ENCODE measurements around the gene ANO4. TPM values are rescaled to one million over a fixed set of nuclear protein-coding genes. Genes with fewer than 3 reads are reported as not detected.

The ANO4 gene
- 1.7 TPM for total RNA-seq

DNA sequence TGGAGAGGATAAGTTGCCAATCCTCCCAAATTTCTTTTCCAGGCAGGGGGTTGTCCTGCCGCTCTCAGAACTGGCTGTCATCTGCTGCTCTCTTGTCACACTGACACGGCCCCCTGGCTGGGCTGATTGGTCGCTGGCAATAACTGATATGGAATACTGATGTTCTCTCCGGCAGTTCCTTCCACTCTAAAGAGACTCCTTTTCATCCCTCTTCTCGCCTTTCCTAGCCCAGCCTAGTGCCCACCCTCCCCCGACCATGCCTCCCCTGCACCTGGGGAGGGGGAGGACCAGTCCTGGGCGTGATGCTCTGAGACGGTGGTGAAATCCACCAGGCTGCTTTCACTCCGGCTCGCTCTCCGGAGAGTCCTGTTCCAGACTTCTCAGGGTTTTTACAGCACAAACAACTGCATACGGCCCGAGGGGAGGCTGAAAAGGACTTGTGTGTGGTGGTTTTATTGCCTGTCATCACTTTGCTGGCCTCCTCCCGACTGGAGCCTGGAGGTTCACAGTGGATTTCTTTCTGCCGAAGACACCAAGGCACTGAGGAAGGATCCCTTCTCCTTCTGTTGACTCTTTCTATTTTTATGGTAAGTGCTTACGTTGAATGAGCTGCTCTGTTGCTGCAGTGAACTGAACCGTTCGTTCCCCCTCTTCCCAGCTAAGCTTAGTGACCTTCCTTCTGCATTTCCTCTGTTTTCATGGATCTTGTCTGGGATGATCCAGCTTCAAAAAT, at the start of gene ANO4:
ANO4 (plus strand) TSS at position 336 of the 733 bp plus-strand sequence. CDS start 107,010 bp downstream, outside the sequence.
- DNase-seq (ENCODE audit: low spot score), result no peak
- ATAC-seq, result no peak
- intact Hi-C loops (cut with DNase I), result no loop called here

DNA sequence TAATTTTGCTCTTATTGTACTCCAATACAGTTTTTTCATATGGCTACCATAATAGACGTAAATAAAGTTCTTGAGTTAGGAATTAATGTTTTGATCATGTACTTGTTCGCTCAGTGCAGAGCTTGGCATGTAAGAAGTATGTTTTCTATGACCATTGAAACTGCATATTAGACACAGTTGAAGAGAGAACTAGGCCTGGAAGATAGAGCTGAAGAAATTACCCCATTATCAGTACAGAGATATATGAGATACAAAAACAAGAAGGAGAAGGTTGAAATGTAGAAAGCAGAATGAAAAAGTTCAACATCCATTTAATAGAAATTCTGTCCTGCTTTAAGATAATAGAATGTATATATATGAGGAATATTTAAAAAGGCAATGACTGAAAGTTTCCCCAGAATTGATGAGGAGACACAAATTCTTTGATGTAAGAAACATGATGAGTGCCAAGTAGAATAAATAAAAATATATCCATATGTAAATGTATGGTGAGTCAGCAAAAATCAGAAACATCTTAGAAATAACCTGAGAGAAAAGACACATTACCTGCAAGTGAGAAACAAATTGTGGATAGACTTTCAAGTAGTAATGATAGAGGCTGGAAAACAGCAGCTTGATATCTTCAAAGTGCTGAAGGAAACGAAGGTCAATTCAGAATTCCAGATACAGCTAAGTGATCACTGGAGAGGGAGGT, 49.1 kb upstream of the ANO4 start:
- intact Hi-C loops (cut with DNase I), result no loop called here
- ATAC-seq, result no peak
- DNase-seq (ENCODE audit: low spot score), result no peak

DNA sequence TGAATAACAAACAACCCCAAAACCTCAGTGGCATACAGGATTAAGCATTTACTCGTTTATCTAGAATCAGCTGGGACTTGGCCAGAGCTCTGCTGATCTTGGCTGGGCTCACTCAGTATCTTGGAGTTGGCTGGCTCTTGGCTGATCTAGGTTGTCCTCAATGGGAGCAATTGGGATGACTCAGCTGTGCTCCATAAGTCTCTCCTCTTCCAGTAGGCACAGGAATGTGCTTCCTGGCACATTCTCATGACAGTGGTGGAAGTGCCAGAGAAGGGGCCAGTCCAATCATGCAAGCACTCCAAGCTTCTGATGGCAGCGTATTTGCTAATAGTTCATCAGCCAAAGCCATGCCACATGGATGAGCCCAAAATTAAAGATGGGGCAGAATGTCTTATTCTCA, 41.7 kb upstream of the ANO4 start:
- DNase-seq (ENCODE audit: low spot score), result no peak
- ATAC-seq, result no peak
- intact Hi-C loops (cut with DNase I), result no loop called here

DNA sequence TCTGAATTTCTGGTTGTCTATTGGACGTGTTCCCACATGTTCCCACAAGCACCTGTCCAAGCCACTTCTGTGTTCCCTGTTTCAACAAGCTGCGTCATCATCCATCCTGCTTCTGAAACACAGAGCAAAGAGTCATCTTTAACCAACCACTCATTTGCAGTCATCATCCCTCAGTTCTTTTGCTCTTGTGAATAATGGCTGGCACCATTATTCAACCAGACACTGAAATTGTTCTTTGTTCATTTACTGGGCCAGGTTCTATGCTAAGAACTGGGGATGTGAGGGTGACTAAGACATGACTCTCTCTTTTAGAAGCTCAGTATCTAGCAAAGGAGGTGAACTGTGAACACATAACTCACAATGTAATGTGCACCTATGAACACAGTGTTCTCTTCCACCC, 40.7 kb upstream of the ANO4 start:
- ATAC-seq, result no peak
- no peak for DNase-seq (ENCODE audit: low spot score)
- intact Hi-C loops (cut with DNase I), result no loop called here

DNA sequence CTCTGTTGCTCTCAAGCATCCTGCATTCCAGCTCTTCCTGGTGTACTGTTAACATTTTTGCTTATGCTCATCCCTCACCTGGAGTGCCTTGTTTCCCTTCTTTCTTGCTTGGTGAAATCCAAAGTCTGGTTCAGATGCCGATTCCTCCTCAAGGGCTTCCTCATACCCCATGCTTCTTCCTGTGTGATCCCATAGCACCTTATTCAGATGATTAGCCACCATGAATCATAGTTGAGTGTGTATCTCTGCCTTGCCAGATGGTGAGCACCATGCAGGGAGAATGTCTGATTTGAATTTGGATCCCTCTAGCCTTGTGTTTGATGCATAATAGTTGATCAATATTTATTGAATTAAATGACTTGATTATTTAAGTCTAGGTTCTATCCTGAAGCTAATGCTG, 39.4 kb upstream of the ANO4 start:
- intact Hi-C loops (cut with DNase I), result no loop called here
- DNase-seq (ENCODE audit: low spot score), result no peak
- no peak for ATAC-seq

DNA sequence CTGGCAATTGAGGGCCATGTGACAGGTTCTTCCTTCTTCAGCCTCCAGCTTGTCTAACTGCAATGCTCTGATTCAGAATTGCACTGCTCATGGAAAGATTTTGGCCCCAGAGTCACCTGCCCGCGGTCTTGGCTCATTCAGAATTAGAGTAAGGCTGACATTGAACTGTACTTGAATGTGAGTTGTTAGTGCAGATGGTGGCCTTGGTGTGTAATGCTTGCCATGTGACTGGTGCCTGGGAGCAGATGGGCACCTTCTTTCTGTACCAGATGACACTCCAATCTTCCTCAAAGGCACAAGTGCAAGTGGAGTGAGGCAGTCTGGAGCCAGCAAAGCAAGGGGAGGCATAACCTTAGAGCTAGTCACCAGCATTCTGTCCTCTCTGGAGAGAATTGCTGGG, 36.5 kb upstream of the ANO4 start:
- intact Hi-C loops (cut with DNase I), result no loop called here
- ATAC-seq, result no peak
- DNase-seq (ENCODE audit: low spot score), result no peak

DNA sequence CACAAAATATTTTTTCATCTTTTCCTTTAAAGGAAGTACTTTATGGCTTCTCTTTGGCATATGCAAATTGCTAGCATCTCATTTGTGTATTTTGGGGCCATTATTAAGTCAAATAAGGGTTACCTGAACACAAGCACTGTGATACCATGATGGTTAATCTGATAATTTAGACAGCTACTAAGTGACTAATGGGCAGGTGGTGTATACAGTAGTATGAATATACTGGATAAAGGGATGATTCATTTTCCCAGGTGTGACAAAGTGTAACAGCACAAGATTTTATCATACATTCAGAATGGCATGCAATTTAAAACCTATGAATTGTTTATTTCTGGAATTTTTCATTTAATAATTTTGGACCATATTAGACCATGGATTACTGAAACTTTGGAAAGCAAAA, 27.2 kb upstream of the ANO4 start:
- ATAC-seq, result no peak
- intact Hi-C loops (cut with DNase I), result no loop called here
- no peak for DNase-seq (ENCODE audit: low spot score)

DNA sequence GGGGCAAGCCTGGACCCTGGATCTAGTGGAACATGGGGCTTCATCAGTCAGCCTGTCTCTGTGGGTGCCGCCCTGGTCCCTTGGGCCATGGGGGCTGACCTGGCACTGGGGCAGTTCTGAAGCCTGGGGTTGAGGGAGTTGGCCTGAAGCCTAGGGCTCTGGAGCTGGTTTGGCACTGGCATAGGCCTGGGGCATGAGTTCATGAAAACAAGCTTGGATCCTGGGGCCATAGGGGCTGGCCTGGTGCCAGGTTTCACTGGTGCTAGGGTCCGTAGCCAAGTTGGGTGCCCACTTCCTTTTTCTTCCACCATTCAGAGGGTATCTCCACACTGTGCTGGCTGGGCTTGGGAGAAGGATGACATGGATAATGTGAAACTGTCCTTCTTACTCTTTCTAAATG, 26.6 kb upstream of the ANO4 start:
- DNase-seq (ENCODE audit: low spot score), result no peak
- ATAC-seq, result no peak
- intact Hi-C loops (cut with DNase I), result no loop called here

DNA sequence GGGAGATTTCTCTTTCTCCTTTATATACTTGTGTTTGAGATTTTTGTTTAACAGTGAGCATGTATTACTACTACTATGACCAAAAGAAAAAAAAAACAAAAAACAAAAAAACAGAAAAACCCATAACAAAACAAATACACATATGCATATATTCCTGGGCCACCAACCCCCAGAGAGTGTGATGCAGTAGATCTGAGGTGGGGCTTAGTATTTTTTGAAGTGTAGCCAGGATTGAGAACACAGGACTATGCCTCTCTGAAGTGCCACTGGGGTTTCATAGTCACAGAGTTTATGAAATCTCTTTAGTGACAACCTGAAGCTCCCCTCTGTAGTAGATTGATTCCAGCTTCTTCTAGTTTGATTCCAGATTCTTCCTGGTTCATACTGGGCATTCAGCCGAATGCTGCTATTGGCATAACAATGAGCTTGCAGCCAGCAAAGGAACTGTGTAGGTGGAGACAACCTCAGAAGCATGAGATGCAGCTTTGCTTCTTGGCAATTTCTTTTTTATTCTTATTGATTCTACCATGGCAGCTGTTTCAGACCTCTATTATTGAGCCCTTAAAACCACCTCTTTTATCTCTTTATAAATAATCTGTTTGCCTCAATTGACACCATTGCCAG, 15.5 kb upstream of the ANO4 start:
- intact Hi-C loops (cut with DNase I), result no loop called here
- ATAC-seq (no peak), DNase-seq (ENCODE audit: low spot score) (no peak)

DNA sequence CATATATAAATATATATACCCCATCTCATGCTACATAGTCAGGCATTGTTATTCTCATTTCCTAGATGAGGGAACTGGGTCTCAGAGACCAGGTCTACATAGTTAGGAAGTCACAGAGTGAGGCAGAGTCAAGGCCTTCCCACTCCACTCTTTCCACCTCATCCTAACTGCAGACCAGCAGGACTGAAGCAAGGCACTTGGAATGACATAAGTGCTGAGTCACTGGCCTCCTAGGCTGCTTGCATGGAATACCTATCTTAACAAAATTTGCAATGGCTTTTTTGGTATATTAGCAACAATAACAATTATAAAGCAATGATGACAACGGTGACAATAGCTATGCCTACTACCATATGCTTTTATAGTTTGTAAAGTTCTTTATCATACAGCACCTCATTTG, 5.4 kb upstream of the ANO4 start:
- DNase-seq (ENCODE audit: low spot score) (no peak), ATAC-seq (no peak)
- intact Hi-C loops (cut with DNase I), result no loop called here

DNA sequence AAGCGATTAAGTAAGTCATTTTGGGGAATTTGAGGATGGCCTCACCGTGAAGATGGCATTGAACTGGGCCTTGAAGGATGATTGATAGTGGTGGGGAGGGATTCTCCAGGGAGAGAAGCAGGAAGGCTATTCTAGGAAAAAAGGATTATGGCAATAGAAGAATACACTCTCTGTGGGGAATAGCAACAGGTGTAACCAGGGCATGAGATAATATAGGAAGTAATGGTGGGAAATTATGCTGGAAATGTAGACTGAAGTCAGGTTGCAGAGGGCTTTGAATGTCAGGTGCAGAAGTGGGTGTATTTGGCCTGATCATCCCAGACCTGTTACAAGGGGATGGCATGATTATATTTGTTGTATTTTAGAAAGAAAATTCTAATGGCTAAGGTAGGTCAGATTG, 4.6 kb upstream of the ANO4 start:
- intact Hi-C loops (cut with DNase I), result no loop called here
- ATAC-seq (no peak), DNase-seq (ENCODE audit: low spot score) (no peak)

DNA sequence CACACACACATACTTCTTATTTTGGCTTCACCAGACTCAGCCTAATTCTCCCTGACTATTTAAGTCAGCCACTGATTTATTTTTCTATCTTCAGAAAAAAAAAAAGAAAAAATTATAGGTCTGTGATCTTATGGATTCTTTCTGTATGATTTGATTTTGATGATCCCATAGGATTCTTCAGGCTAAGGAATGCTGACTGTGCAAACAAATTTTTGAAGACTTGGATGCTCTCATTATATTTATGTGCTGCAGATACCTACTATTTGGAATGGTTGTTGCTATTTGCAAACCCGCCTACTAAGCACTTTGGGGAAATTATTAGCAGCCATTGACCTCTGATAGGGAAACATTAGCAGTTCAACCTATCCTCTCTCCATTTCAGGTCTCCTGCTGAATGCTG, 4.0 kb upstream of the ANO4 start:
- intact Hi-C loops (cut with DNase I), result no loop called here
- DNase-seq (ENCODE audit: low spot score) (no peak), ATAC-seq (no peak)

DNA sequence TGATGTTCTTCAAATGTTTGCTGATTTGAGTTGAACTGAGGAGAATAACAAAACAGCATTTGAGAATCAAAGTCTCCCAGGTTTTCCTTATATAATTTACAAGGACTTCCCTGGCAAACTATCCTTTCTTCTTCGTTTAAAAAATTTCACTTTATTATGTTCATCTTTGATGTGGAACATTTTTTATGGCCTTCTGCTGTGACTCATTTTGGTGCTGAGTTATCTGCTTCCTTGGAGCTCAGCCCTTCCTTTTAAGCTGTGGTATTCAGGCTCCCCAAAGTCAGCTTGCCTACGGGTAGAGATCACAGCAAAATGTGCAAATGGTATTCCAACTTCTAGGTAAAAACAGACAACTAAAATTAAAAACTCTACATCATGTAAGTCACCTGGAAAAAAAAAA, 1.4 kb upstream of the ANO4 start:
- intact Hi-C loops (cut with DNase I), result no loop called here
- DNase-seq (ENCODE audit: low spot score), result no peak
- no peak for ATAC-seq

DNA sequence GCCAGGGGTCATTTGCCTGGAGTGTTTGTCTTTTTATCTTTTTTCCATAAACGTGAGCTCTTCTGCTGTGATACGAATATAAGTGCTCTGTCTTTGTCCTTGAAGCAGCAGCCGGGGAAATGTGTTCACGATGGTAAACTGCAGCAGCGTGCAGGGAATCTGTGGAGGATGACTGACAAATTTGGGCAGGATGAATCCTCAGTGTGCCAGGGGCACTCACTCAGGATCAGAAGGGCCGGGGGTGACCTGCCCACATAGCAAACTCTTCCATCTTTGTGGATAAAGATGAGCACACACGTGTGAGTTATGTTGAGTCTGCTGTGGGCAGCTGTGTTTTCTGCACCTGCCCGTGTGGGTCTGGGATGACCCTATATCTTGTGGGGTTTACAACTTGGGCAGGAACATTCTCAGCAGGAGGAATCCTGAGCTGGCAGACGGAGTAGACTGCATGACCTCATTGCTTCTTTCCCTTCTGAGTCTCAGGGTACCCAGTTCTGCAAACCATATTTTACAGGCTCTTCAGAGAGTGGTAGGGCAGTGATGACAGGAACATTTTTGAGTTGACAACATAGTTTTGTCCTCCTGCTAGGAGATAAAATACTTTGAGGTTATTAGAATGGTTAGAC, 711 bp downstream of the ANO4 start:
- ATAC-seq (no peak), DNase-seq (ENCODE audit: low spot score) (no peak)
- intact Hi-C loops (cut with DNase I), result no loop called here

DNA sequence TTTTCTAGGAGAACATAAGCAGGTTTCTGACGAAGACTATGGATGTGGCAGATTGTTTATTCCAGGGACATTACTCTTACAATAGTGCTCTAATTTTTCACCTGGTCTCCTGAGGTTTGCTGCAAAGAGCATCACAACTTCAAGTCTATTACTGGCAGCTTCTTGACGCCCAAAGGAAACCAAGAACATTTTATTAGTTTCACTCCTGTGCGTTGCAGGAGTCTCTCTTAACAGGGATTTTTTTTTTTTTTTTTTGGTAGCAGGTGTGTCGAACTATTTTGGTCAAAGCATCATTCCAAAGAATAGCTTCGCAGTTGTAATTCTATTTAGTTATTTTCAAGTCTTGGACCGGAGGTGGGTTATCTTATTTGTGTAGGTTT, 1.2 kb downstream of the ANO4 start:
- DNase-seq (ENCODE audit: low spot score) (no peak), ATAC-seq (no peak)
- intact Hi-C loops (cut with DNase I), result no loop called here

DNA sequence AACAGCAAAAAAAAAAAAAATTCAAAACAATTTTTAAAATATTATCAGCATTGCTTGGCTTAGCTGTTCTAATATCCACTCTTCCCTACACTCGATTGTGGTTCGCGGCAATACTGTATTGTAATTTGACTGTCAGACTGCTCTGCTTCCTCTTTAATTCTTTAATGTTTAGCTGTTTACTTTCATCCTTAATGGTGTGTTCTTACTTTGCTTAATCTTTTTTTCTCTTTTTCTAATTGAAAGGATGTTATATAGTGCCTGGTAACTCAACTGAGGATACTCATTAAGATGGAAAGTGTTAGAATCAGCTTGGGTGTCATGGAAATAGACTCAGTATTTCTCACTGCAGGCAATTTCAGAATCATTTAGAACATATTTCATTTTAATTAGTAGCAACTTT, 2.0 kb downstream of the ANO4 start:
- no peak for ATAC-seq
- intact Hi-C loops (cut with DNase I), result no loop called here
- DNase-seq (ENCODE audit: low spot score), result no peak

DNA sequence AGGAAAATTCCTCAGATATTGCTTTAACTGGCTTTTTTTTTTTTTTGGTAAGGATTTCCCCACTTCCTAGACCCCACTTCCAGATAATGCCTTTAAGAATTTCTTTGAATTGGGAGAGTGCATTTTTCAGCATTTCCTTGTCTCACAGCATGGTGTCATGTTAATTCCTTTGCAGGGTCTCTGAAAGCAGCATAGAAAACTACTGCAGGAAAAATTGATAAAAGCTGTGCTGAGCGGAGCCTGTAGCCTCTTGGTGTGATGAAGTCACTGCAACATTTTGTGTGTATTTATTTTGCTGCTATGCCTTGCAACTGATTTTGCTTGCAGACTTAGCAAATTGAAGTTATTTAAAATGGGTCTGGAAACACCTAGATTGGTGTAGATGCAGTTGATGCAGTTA, 2.7 kb downstream of the ANO4 start:
- intact Hi-C loops (cut with DNase I), result no loop called here
- ATAC-seq (no peak), DNase-seq (ENCODE audit: low spot score) (no peak)

DNA sequence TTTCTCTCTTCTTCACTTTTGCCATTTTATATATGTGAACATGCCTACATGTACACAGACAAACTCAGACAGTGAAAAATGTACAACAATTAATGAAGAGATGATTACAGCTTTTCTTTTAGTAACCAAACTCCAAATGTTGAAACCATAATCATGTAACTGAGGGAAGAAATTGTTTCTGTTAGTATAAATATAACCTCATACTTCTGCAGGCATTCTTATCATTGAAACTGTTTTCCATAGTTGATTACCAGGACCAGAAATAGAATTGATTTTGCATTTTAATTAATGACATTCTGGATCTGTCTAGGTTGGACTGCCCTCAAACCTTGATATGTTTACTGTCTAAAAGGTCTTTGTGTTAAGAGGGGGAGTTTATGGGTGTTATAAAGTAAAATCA, 3.2 kb downstream of the ANO4 start:
- intact Hi-C loops (cut with DNase I), result no loop called here
- ATAC-seq (no peak), DNase-seq (ENCODE audit: low spot score) (no peak)

DNA sequence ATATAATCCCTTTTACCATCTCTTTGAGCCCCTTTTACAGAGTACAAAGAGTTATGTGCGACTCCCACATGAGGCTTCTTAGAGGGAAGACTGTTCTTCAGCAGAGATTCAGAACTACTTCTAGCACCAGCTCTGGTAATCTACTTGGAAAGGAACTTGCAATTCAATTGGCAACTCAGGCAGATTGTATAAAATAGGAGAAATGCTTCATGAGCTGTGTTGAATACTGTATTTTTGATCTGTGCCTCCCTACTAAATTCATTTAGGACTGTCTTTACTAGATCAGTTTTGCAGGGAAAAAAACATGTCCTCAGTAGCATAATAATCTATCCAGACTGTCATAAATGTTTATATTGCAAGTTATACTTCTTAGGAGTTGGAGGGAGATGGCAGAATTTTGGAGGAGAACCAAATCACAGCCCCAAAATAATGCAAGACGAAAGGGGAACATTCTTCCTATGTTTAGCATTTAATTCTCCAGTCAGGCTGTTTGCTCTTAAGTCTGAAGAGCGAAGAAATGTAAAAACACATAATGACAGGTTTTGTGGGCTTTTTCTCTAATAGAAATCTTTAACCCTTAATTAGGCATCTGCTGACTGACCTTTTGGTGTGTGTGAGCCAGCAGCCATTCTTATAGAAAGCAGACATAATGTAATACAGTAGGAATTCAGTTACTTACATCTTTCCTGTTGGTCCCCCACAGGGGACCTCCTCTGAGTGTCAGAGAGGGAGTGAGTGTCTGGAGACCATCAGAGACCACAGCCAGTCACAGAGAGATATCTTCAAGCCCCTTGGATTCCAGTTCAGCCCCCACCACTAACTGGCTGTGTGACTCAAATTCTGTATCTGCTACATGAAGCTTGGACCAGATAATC, 3.9 kb downstream of the ANO4 start:
- ATAC-seq, result no peak
- DNase-seq (ENCODE audit: low spot score), result no peak
- intact Hi-C loops (cut with DNase I), result no loop called here

Measured in sciatic nerve (tissue), 2 donors.